NT2/D1 (cell line): ENCODE data around the gene MFN1.

Experiments used
- SUZ12 ChIP-seq: IDR thresholded peaks from 2 replicates; pipeline ENCODE4 v1.6.1; 2011; ENCODE audit not compliant: insufficient read length, insufficient read depth; ENCODE audit errors: extremely low read depth
- YY1 ChIP-seq: IDR thresholded peaks from 2 replicates; pipeline ENCODE4 v1.6.1; 2011; ENCODE audit not compliant: insufficient read length, insufficient read depth
- ZNF274 ChIP-seq: IDR thresholded peaks from 2 replicates; pipeline ENCODE4 v1.6.1; 2011; ENCODE audit warnings: mild to moderate bottlenecking, low read depth, low read length

DNA sequence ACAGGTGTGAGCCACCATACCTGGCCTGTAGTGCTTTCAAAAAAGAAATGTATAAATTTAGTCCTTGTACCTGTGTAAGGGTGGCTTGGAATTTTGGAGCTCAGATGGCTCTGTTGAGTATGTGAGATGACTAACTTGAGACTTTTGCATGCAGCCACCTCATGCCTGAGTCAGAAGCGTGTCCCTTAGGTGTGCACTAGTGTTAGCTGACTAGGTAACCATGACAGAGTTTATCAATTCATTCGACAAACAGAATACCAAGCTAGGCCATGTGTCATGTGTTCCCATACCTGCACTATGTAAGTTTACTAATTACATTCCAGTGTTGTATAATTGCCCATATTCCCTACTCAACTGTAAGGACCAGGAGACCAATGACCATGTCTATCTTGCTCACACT is 28.6 kb upstream of the MFN1 start:
- no peak for TF ChIP-seq YY1
- TF ChIP-seq ZNF274: no peak
- TF ChIP-seq SUZ12: no peak
